SK-N-SH treated with all-trans-retinoic acid at 6 μM for 48 hours (cell line): ENCODE data around the gene TGFBRAP1.

Experiments used
- ATAC-seq: fragments of 200-7000 bp; cut with Tn5 transposase; 3 replicates; pipeline ENCODE4 v1.9.1; 2020; ENCODE audit warnings: mild to moderate bottlenecking, moderate library complexity
- ARNTL ChIP-seq: fragments of 450-650 bp; formaldehyde crosslinking; IDR thresholded peaks from 2 replicates; pipeline ENCODE4 v1.5.0; 2020; ENCODE audit warnings: low read depth, mild to moderate bottlenecking, moderate library complexity, borderline replicate concordance
- BACH2 ChIP-seq: fragments of 250-450 bp; sonication (Bioruptor Pico); IDR thresholded peaks from 2 replicates; pipeline ENCODE4 v1.9.0; 2021; ENCODE audit warnings: mild to moderate bottlenecking, borderline replicate concordance
- CSDC2 ChIP-seq: fragments of 250-450 bp; sonication (Bioruptor Pico); IDR thresholded peaks from 2 replicates; pipeline ENCODE4 v1.5.0; 2020; ENCODE audit warnings: mild to moderate bottlenecking, moderate library complexity
- ESRRG ChIP-seq: fragments of 250-450 bp; sonication (Bioruptor Pico); IDR thresholded peaks from 2 replicates; pipeline ENCODE4 v1.6.1; 2021; ENCODE audit warnings: mild to moderate bottlenecking
- ISL1 ChIP-seq: fragments of 250-450 bp; sonication (Bioruptor Pico); IDR thresholded peaks from 2 replicates; pipeline ENCODE4 v2.1.2; 2022; ENCODE audit warnings: mild to moderate bottlenecking, moderate library complexity
- OSR1 ChIP-seq: fragments of 250-450 bp; sonication (Bioruptor Pico); IDR thresholded peaks from 2 replicates; pipeline ENCODE4 v1.8.0; 2022; ENCODE audit warnings: moderate library complexity, mild to moderate bottlenecking, inconsistent platforms
- PPARA ChIP-seq: fragments of 250-450 bp; sonication (Bioruptor Pico); IDR thresholded peaks from 2 replicates; pipeline ENCODE4 v1.5.0; 2020; ENCODE audit warnings: mild to moderate bottlenecking, borderline replicate concordance
- RARB ChIP-seq: fragments of 250-450 bp; sonication (Bioruptor Pico); IDR thresholded peaks from 2 replicates; pipeline ENCODE4 v1.8.0; 2021; ENCODE audit warnings: mild to moderate bottlenecking, moderate library complexity
- SNAI2 ChIP-seq: fragments of 250-450 bp; sonication (Bioruptor Pico); IDR thresholded peaks from 2 replicates; pipeline ENCODE4 v1.5.0; 2020; ENCODE audit warnings: mild to moderate bottlenecking, moderate library complexity
- TCF4 ChIP-seq: fragments of 250-450 bp; sonication (Bioruptor Pico); IDR thresholded peaks from 2 replicates; pipeline ENCODE4 v1.8.0; 2021; ENCODE audit warnings: mild to moderate bottlenecking, moderate library complexity, borderline replicate concordance
- ZC3H10 ChIP-seq: fragments of 250-450 bp; sonication (Bioruptor Pico); IDR thresholded peaks from 2 replicates; pipeline ENCODE4 v1.5.1; 2021; ENCODE audit warnings: mild to moderate bottlenecking, moderate library complexity
- ZFP3 ChIP-seq: fragments of 250-450 bp; sonication (Bioruptor Pico); IDR thresholded peaks from 2 replicates; pipeline ENCODE4 v1.5.0; 2020; ENCODE audit warnings: mild to moderate bottlenecking, moderate library complexity
- ZFP30 ChIP-seq: fragments of 450-650 bp; formaldehyde crosslinking; IDR thresholded peaks from 2 replicates; pipeline ENCODE4 v1.5.0; 2022; ENCODE audit warnings: mild to moderate bottlenecking, moderate library complexity
- ZNF565 ChIP-seq: fragments of 450-650 bp; formaldehyde crosslinking; conservative IDR thresholded peaks from 2 replicates; pipeline ENCODE4 v1.5.0; 2020; ENCODE audit warnings: low read depth, mild to moderate bottlenecking, moderate library complexity
- ZNF70 ChIP-seq: fragments of 450-650 bp; formaldehyde crosslinking; IDR thresholded peaks from 2 replicates; pipeline ENCODE4 v1.5.0; 2020; ENCODE audit warnings: mild to moderate bottlenecking, moderate library complexity
- ZNF8 ChIP-seq: fragments of 450-650 bp; formaldehyde crosslinking; IDR thresholded peaks from 2 replicates; pipeline ENCODE4 v1.5.0; 2020; ENCODE audit warnings: mild to moderate bottlenecking, moderate library complexity
- TF ChIP-seq, protein P1 (sequence below): fragments of 250-450 bp; sonication (Bioruptor Pico); IDR thresholded peaks from 2 replicates; pipeline ENCODE4 v1.5.1; 2020; ENCODE audit warnings: low read depth, mild to moderate bottlenecking, moderate library complexity
- TF ChIP-seq, protein P2 (sequence below): fragments of 250-450 bp; sonication (Bioruptor Pico); IDR thresholded peaks from 2 replicates; pipeline ENCODE4 v1.8.0; 2020; ENCODE audit warnings: mild to moderate bottlenecking, moderate library complexity, borderline replicate concordance
- TF ChIP-seq, protein P3 (sequence below): fragments of 250-450 bp; sonication (Bioruptor Pico); IDR thresholded peaks from 2 replicates; pipeline ENCODE4 v1.5.1; 2021; ENCODE audit warnings: mild to moderate bottlenecking, moderate library complexity
- TF ChIP-seq, protein P4 (sequence below): fragments of 250-450 bp; sonication (Bioruptor Pico); IDR thresholded peaks from 2 replicates; pipeline ENCODE4 v1.5.0; 2020; ENCODE audit warnings: mild to moderate bottlenecking, moderate library complexity

TGFBRAP1 gene

DNA sequence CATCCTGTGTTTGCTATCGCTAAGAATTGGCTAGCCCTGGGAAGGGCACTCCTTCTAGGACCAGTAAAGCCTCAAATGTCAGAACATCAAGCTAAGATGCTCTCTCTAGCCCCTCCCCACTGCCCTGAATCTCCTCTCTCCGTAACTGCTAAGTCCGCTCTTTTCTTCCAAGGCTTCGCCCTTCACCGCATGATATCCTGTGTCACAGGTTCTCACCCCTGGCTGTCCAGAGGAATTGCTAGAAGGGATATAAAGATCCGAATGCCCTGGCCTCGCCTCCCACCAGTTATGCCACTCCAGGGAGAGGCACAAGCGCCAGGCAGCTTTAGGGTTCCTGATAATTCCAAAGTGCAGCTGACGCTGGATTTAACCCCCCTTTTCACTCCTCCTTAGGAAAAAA is 105.1 kb downstream of the TGFBRAP1 start:
- no peak for TF ChIP-seq ZFP3 (CRISPR knock-in tag)
- TF ChIP-seq SNAI2 = no peak
- TF ChIP-seq, protein P1, sequence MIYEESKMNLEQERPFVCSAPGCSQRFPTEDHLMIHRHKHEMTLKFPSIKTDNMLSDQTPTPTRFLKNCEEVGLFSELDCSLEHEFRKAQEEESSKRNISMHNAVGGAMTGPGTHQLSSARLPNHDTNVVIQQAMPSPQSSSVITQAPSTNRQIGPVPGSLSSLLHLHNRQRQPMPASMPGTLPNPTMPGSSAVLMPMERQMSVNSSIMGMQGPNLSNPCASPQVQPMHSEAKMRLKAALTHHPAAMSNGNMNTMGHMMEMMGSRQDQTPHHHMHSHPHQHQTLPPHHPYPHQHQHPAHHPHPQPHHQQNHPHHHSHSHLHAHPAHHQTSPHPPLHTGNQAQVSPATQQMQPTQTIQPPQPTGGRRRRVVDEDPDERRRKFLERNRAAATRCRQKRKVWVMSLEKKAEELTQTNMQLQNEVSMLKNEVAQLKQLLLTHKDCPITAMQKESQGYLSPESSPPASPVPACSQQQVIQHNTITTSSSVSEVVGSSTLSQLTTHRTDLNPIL = no peak
- TF ChIP-seq ARNTL = no peak
- no peak for TF ChIP-seq ZNF70 (CRISPR knock-in tag)
- no peak for ATAC-seq

DNA sequence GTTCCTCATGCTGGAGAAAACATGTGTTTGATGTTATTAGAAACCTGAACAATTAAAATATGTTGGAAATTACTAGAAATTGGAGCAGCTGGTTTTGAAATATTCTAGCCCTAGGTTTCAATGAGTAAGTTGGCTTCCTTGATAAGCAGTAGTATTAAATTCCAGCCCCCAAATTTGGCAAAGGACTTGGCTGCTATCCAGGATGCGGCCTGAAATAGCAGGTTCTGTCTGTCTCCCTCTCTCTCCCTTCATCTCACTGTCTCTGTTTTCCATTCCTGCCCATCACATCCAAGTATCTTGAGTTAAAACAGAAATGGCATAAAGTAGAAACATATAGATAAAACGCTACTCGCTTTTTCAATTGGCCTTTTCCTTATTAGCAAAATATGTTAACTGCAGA is 108.9 kb downstream of the TGFBRAP1 start:
- no peak for TF ChIP-seq ZFP30 (CRISPR knock-in tag)
- TF ChIP-seq ZFP3 (CRISPR knock-in tag) = no peak
- TF ChIP-seq, protein P2, sequence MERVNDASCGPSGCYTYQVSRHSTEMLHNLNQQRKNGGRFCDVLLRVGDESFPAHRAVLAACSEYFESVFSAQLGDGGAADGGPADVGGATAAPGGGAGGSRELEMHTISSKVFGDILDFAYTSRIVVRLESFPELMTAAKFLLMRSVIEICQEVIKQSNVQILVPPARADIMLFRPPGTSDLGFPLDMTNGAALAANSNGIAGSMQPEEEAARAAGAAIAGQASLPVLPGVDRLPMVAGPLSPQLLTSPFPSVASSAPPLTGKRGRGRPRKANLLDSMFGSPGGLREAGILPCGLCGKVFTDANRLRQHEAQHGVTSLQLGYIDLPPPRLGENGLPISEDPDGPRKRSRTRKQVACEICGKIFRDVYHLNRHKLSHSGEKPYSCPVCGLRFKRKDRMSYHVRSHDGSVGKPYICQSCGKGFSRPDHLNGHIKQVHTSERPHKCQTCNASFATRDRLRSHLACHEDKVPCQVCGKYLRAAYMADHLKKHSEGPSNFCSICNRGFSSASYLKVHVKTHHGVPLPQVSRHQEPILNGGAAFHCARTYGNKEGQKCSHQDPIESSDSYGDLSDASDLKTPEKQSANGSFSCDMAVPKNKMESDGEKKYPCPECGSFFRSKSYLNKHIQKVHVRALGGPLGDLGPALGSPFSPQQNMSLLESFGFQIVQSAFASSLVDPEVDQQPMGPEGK (CRISPR knock-in tag) = no peak
- TF ChIP-seq, protein P1 = no peak
- TF ChIP-seq, protein P3, sequence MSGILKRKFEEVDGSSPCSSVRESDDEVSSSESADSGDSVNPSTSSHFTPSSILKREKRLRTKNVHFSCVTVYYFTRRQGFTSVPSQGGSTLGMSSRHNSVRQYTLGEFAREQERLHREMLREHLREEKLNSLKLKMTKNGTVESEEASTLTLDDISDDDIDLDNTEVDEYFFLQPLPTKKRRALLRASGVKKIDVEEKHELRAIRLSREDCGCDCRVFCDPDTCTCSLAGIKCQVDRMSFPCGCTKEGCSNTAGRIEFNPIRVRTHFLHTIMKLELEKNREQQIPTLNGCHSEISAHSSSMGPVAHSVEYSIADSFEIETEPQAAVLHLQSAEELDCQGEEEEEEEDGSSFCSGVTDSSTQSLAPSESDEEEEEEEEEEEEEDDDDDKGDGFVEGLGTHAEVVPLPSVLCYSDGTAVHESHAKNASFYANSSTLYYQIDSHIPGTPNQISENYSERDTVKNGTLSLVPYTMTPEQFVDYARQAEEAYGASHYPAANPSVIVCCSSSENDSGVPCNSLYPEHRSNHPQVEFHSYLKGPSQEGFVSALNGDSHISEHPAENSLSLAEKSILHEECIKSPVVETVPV = no peak
- no peak for TF ChIP-seq ESRRG (CRISPR knock-in tag)
- TF ChIP-seq ISL1 (CRISPR knock-in tag) = peak; percentile 25; the same call in 1 of the 2 replicates
- TF ChIP-seq OSR1 = no peak
- TF ChIP-seq ZNF70 (CRISPR knock-in tag) = no peak
- no peak for TF ChIP-seq ZNF8 (CRISPR knock-in tag)
- peak; percentile 40; the same call in 1 of the 2 replicates for TF ChIP-seq TCF4
- TF ChIP-seq, protein P4, sequence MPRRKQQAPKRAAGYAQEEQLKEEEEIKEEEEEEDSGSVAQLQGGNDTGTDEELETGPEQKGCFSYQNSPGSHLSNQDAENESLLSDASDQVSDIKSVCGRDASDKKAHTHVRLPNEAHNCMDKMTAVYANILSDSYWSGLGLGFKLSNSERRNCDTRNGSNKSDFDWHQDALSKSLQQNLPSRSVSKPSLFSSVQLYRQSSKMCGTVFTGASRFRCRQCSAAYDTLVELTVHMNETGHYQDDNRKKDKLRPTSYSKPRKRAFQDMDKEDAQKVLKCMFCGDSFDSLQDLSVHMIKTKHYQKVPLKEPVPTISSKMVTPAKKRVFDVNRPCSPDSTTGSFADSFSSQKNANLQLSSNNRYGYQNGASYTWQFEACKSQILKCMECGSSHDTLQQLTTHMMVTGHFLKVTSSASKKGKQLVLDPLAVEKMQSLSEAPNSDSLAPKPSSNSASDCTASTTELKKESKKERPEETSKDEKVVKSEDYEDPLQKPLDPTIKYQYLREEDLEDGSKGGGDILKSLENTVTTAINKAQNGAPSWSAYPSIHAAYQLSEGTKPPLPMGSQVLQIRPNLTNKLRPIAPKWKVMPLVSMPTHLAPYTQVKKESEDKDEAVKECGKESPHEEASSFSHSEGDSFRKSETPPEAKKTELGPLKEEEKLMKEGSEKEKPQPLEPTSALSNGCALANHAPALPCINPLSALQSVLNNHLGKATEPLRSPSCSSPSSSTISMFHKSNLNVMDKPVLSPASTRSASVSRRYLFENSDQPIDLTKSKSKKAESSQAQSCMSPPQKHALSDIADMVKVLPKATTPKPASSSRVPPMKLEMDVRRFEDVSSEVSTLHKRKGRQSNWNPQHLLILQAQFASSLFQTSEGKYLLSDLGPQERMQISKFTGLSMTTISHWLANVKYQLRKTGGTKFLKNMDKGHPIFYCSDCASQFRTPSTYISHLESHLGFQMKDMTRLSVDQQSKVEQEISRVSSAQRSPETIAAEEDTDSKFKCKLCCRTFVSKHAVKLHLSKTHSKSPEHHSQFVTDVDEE (CRISPR knock-in tag) = peak; percentile 46; the same call in 1 of the 2 replicates
- no peak for TF ChIP-seq CSDC2 (CRISPR knock-in tag)
- no peak for TF ChIP-seq ZNF565 (CRISPR knock-in tag)
- TF ChIP-seq ZC3H10 (CRISPR knock-in tag) = no peak
- no peak for TF ChIP-seq BACH2 (CRISPR knock-in tag)
- no peak for TF ChIP-seq RARB (CRISPR knock-in tag)
- no peak for TF ChIP-seq ARNTL
- ATAC-seq = peak; percentile 38; the same call in 2 of the 3 replicates

DNA sequence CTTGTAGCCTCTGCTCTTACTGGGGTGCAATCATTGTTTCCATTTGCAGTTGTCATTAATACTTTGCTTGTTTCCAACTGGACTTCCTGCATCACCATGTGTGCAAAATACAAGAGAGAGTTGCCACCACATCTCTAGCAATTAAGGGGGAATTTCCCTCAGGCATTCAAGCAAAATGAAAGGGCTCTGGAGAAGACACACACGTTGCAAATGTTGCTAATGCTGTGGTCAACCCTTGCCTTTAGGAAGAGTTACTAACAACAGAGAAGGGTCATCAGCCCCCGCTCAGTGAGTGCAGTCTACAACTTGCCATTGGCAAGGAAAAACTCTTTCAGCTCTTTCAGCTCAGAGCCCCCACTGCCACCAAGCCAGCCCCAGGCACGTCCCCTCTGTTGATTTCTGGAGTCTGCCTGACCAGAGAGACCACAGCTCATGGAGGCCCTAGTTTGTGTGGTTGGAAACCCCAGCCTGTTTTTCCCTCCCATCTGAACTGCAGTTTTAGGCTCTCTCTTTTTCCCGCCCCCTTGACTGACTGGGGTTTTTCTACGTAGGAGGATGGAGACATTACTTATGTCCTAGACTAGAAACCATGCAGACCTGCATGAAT is 113.8 kb downstream of the TGFBRAP1 start:
- no peak for TF ChIP-seq ZFP30 (CRISPR knock-in tag)
- no peak for TF ChIP-seq PPARA (CRISPR knock-in tag)
- no peak for TF ChIP-seq ISL1 (CRISPR knock-in tag)
- no peak for TF ChIP-seq ZNF565 (CRISPR knock-in tag)
- TF ChIP-seq, protein P3 = no peak
- TF ChIP-seq ZC3H10 (CRISPR knock-in tag) = no peak
- no peak for ATAC-seq
